K562 (cell line): ENCODE measurements around the gene CHTF8.

Experiments used
- ARHGAP35 ChIP-seq: fragments of 450-650 bp; IDR thresholded peaks from 2 replicates; pipeline ENCODE4 v1.6.1; 2018; ENCODE audit not compliant: partially characterized antibody
- ERF ChIP-seq: fragments of 450-650 bp; formaldehyde crosslinking; IDR thresholded peaks from 2 replicates; pipeline ENCODE4 v1.4.0; 2020; ENCODE audit warnings: mild to moderate bottlenecking, mixed read lengths
- GABPB1 ChIP-seq: sonication (generic); formaldehyde crosslinking; IDR thresholded peaks from 2 replicates; pipeline ENCODE4 v1.8.0; 2022; ENCODE audit warnings: mild to moderate bottlenecking, missing genetic modification reagents
- MTA1 ChIP-seq: fragments of 450-650 bp; IDR thresholded peaks from 2 replicates; pipeline ENCODE4 v1.6.1; 2017; ENCODE audit warnings: borderline replicate concordance
- NCOA2 ChIP-seq, 2 experiments: fragments of 450-650 bp; IDR thresholded peaks; 2 replicates each; pipeline ENCODE4 v1.6.1; 2018; ENCODE audit warnings: mild to moderate bottlenecking in 2 of 2, moderate library complexity in 1 of 2; ENCODE audit not compliant: partially characterized antibody in 2 of 2
- POLR2B ChIP-seq: fragments of 450-650 bp; IDR thresholded peaks from 2 replicates; pipeline ENCODE4 v1.6.1; 2018; ENCODE audit warnings: low read depth; ENCODE audit not compliant: partially characterized antibody
- TAF1 ChIP-seq: IDR thresholded peaks from 2 replicates; pipeline ENCODE4 v1.6.1; 2011; ENCODE audit warnings: mild to moderate bottlenecking, low read length, moderate library complexity; ENCODE audit not compliant: insufficient read depth, control insufficient read depth, severe bottlenecking; ENCODE audit errors: extremely low read depth
- ZBTB1 ChIP-seq: sonication (generic); formaldehyde crosslinking; IDR thresholded peaks from 2 replicates; pipeline ENCODE4 v1.8.1; 2023; ENCODE audit warnings: missing genetic modification reagents, low read depth, mild to moderate bottlenecking, borderline replicate concordance
- ZNF263 ChIP-seq: sonication (generic); formaldehyde crosslinking; IDR thresholded peaks from 2 replicates; pipeline ENCODE4 v1.8.0; 2022; ENCODE audit warnings: mild to moderate bottlenecking, missing genetic modification reagents, borderline replicate concordance
- ZNF311 ChIP-seq: fragments of 250-450 bp; sonication (Bioruptor Pico); IDR thresholded peaks from 2 replicates; pipeline ENCODE4 v1.4.0; 2020; ENCODE audit warnings: mild to moderate bottlenecking, moderate library complexity
- TF ChIP-seq, protein P1 (sequence below), 3 experiments: IDR thresholded peaks in 2 of 3; conservative IDR thresholded peaks in 1 of 3; 2 replicates each; pipeline ENCODE4 v1.5.1; 2011 to 2012; ENCODE audit warnings: low read length in 3 of 3, mild to moderate bottlenecking in 3 of 3, control low read depth in 2 of 3, improper control_type of control experiment in 1 of 3, inconsistent platforms in 1 of 3, low read depth in 1 of 3, mixed read lengths in 1 of 3, moderate library complexity in 1 of 3; ENCODE audit not compliant: insufficient read depth in 2 of 3
- TF ChIP-seq, protein P2 (sequence below): IDR thresholded peaks from 3 replicates; pipeline ENCODE4 v1.6.1; 2011; ENCODE audit warnings: borderline replicate concordance, mild to moderate bottlenecking, moderate library complexity; ENCODE audit not compliant: insufficient read length; ENCODE audit errors: extremely low read depth
- TF ChIP-seq, protein P3 (sequence below): fragments of 250-450 bp; sonication (Bioruptor Pico); IDR thresholded peaks from 2 replicates; pipeline ENCODE4 v1.8.0; 2021; ENCODE audit warnings: borderline replicate concordance, mild to moderate bottlenecking, moderate library complexity; ENCODE audit not compliant: poor library complexity, severe bottlenecking
- TF ChIP-seq, protein P4 (sequence below), 3 experiments: fragments of 200-800 bp in 1 of 3; sonication (Bioruptor generic) in 1 of 3; sonication (generic) in 1 of 3; formaldehyde crosslinking in 1 of 3; IDR thresholded peaks; 2 replicates each; pipeline versions ENCODE4 v1.6.1 to v1.8.0; 2016 to 2022; ENCODE audit warnings: mild to moderate bottlenecking in 2 of 3, missing compliant biosample characterization in 2 of 3, missing genetic modification characterization in 2 of 3, missing genetic modification reagents in 1 of 3

DNA sequence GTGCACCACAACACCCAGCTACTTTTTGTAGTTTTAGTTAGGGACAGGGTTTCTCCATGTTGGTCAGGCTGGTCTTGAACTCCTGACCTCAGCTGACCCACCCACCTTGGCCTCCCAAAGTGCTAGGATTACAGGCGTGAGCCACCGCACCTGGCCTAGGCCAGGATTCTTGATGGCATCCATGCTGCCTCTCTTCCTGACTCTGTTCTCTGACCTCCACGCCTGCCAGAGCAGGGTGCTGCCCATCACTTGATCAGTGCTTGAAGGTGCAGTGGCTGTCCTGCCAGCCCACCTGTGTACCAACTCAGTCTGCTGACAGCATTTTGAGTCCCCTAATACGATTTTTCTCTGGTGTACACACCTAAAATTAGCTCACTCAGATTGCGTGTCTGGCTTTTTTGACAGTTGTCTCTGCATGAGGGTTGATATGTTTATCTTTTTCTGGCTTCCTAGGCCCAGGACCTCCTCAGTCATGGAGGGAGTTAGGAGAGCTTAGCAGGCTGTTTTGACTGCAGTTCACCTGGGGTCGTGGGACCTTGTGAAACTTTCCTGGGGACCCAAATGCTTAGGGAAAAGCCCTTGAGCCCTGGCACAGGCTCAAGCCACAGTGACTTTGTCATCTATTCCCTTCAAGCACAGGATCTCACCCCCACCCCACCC, 21.0 kb downstream of the CHTF8 start:
- TF ChIP-seq ZNF311 (CRISPR knock-in tag) (no peak), POLR2B (no peak), ZNF263 (CRISPR knock-in tag) (no peak), ERF (no peak), MTA1 (no peak), ZBTB1 (no peak), TAF1 (no peak), GABPB1 (no peak), ARHGAP35 (no peak), NCOA2 (IDR thresholded peaks at IDR 0.05; ENCODE audit: partially characterized antibody in 2 of 2) (no peak)
- TF ChIP-seq, protein P1, sequence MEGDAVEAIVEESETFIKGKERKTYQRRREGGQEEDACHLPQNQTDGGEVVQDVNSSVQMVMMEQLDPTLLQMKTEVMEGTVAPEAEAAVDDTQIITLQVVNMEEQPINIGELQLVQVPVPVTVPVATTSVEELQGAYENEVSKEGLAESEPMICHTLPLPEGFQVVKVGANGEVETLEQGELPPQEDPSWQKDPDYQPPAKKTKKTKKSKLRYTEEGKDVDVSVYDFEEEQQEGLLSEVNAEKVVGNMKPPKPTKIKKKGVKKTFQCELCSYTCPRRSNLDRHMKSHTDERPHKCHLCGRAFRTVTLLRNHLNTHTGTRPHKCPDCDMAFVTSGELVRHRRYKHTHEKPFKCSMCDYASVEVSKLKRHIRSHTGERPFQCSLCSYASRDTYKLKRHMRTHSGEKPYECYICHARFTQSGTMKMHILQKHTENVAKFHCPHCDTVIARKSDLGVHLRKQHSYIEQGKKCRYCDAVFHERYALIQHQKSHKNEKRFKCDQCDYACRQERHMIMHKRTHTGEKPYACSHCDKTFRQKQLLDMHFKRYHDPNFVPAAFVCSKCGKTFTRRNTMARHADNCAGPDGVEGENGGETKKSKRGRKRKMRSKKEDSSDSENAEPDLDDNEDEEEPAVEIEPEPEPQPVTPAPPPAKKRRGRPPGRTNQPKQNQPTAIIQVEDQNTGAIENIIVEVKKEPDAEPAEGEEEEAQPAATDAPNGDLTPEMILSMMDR (IDR thresholded peaks at IDR 0.05 in 2 of 3, conservative IDR thresholded peaks at IDR 0.05 in 1 of 3; ENCODE audit: insufficient read depth in 2 of 3, low read depth in 1 of 3, low read length in 3 of 3), result no peak
- TF ChIP-seq, protein P2, sequence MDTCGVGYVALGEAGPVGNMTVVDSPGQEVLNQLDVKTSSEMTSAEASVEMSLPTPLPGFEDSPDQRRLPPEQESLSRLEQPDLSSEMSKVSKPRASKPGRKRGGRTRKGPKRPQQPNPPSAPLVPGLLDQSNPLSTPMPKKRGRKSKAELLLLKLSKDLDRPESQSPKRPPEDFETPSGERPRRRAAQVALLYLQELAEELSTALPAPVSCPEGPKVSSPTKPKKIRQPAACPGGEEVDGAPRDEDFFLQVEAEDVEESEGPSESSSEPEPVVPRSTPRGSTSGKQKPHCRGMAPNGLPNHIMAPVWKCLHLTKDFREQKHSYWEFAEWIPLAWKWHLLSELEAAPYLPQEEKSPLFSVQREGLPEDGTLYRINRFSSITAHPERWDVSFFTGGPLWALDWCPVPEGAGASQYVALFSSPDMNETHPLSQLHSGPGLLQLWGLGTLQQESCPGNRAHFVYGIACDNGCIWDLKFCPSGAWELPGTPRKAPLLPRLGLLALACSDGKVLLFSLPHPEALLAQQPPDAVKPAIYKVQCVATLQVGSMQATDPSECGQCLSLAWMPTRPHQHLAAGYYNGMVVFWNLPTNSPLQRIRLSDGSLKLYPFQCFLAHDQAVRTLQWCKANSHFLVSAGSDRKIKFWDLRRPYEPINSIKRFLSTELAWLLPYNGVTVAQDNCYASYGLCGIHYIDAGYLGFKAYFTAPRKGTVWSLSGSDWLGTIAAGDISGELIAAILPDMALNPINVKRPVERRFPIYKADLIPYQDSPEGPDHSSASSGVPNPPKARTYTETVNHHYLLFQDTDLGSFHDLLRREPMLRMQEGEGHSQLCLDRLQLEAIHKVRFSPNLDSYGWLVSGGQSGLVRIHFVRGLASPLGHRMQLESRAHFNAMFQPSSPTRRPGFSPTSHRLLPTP, result no peak
- TF ChIP-seq, protein P3, sequence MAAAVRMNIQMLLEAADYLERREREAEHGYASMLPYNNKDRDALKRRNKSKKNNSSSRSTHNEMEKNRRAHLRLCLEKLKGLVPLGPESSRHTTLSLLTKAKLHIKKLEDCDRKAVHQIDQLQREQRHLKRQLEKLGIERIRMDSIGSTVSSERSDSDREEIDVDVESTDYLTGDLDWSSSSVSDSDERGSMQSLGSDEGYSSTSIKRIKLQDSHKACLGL (CRISPR knock-in tag), result no peak
- TF ChIP-seq, protein P4, sequence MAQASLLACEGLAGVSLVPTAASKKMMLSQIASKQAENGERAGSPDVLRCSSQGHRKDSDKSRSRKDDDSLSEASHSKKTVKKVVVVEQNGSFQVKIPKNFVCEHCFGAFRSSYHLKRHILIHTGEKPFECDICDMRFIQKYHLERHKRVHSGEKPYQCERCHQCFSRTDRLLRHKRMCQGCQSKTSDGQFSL (CRISPR knock-in tag; IDR thresholded peaks at IDR 0.05), result no peak
- TF ChIP-seq, protein P4 (tag; IDR thresholded peaks at IDR 0.05), result no peak
